Colon (tissue), 2 donors: ENCODE results near the gene COL6A1.

Experiments
- FAIRE-seq: peaks from 2 replicates; lab custom pipeline; 2012; peaks lifted over from hg19 to GRCh38; lab: Jason Lieb, UNC
- donor health status: control.
- donor health status: control.

COL6A1 gene

GRCh38 chr21:46049890-46050667 is 68.5 kb downstream of the COL6A1 start:
- FAIRE-seq: no peak

- FAIRE-seq: no peak
Measured at GRCh38 chr21:46050668-46051378, 69.3 kb downstream of the COL6A1 start.

DNA sequence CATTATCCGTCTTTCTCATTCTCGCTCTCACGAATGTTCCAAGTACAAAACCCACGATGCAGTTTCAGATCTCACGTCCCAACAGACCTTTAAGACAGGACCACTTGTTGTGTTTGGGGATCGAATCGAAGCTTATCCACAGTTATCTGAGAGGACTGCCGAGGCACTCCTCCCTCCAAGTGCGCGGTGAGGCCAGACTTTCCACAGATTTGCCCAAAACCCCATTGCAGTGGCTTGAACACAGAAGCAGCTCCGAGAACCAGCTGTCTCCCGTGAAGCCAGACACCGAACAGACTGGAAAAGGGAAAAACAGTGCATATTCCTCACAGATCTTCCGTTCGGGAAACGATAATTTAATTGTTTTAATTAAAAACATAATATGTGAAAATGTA is 69.8 kb downstream of the COL6A1 start:
- no peak for FAIRE-seq

GRCh38 chr21:46051821-46052675 is 70.5 kb downstream of the COL6A1 start:
- FAIRE-seq: no peak

DNA sequence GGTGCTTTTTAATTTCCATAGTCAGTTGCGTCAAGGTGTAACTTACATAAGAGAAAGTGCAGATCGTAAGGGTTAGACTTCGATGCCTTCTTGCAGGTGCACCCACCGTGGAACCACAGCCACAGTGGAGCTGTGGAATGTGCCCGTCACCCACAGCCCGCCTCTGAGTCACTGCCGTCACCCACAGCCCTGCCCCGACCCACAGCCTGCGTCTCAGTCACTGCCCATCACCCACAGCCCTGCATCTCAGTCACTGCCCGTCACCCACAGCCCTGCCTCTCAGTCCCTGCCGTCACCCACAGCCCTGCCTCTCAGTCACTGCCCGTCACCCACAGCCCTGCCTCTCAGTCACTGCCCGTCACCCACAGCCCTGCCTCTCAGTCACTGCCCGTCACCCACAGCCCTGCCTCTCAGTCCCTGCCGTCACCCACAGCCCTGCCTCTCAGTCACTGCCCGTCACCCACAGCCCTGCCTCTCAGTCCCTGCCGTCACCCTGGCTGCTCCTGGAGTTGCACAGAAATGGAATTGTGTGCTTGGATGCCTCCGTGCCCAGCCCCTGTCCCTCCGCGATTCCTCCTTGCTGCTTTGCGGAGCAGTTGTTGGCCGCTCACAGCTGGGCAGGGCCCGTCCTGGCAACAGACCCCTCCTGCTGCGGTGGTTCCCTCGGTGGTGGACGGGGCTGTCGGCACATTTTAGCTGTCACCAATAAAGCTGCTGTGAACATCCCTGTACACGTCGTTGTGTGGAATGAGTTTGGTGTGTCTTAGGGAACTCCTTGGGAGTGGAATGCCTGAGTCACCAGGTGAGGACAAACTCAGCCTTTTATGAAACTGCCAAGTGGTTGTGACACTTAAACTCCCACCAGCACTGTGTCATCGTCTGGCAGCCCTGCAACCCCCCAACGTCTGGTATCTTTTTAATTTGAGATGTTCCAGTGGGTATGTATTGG is 71.4 kb downstream of the COL6A1 start:
- FAIRE-seq: no peak

DNA sequence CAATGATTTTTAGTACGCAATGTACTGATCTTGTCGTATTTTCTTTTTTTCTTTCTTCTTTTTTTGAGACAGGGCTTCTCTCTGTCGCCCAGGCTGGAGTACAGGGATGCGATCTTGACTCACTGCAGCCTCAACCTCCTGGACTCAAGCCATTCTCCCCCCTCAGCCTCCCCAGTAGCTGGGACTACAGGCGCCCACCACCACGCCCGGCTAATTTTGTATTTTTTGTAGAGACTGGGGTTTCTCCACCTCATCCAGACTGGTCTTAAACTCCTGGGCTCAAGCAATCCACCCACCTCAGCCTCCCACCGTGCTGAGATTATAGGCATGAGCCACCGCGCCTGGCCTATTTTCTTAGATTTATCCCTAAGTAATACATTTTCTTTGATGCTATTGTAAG is 72.5 kb downstream of the COL6A1 start:
- no peak for FAIRE-seq

DNA sequence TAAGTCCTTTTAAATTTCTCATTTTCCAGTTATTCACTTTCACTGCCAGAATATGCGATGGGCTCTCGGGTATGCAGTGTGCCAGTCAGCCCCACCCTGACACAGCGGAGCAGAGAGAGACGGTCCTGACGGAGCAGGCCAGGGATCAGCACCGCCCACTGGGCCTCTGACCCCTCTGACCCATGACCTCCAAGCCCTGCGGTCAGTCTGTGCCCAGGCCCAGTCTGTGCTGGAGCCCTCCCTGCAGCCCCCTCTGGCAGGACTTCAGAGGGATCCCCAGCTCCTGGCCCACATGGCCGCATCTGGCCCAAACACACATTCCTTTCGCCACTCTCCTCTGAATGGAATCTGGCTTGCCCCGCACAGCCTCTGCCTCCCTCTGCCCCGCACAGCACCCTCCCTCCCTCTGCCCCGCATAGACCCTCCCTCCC is 72.9 kb downstream of the COL6A1 start:
- FAIRE-seq: no peak
